Large intestine (tissue), 1 donor: ENCODE data around the gene GINM1. TPM values are rescaled to one million over a fixed set of nuclear protein-coding genes. Genes with fewer than 3 reads are reported as not detected.

Experiments used
- polyA plus RNA-seq: library from polyadenylated mRNA; unstranded; fragments of 120-200 nt; gene quantifications from one replicate; pipeline ENCODE4 v1.2.1, GENCODE V29; 2013

Gene GINM1
- polyA plus RNA-seq, 1 donor, result 36.1 TPM

Other genes with a start within 250 kb of the GINM1 start
- 43.7 TPM for gene TAB2, start 248.7 kb upstream of the GINM1 start, polyA plus RNA-seq
- gene SUMO4, start 166.1 kb upstream of the GINM1 start, polyA plus RNA-seq, result 0.52 TPM
- 3.5 TPM for gene ZC3H12D, start 81.4 kb upstream of the GINM1 start, polyA plus RNA-seq
- gene PPIL4, start 20.3 kb upstream of the GINM1 start, polyA plus RNA-seq, result 35.6 TPM
- 14.2 TPM for gene KATNA1, start 82.3 kb downstream of the GINM1 start, polyA plus RNA-seq
- 24.4 TPM for gene LATS1, start 151.7 kb downstream of the GINM1 start, polyA plus RNA-seq
- gene NUP43, start 180.2 kb downstream of the GINM1 start, polyA plus RNA-seq, result 27.2 TPM
- 78.3 TPM for gene PCMT1, start 183.4 kb downstream of the GINM1 start, polyA plus RNA-seq